NCI-H446 (cell line): ENCODE data around the gene ANKRD63.

Experiments used
- DNase-seq, 2 experiments: peaks; one replicate each; lab custom pipeline; 2025; lab: John Stamatoyannopoulos, UW

Gene ANKRD63

DNA sequence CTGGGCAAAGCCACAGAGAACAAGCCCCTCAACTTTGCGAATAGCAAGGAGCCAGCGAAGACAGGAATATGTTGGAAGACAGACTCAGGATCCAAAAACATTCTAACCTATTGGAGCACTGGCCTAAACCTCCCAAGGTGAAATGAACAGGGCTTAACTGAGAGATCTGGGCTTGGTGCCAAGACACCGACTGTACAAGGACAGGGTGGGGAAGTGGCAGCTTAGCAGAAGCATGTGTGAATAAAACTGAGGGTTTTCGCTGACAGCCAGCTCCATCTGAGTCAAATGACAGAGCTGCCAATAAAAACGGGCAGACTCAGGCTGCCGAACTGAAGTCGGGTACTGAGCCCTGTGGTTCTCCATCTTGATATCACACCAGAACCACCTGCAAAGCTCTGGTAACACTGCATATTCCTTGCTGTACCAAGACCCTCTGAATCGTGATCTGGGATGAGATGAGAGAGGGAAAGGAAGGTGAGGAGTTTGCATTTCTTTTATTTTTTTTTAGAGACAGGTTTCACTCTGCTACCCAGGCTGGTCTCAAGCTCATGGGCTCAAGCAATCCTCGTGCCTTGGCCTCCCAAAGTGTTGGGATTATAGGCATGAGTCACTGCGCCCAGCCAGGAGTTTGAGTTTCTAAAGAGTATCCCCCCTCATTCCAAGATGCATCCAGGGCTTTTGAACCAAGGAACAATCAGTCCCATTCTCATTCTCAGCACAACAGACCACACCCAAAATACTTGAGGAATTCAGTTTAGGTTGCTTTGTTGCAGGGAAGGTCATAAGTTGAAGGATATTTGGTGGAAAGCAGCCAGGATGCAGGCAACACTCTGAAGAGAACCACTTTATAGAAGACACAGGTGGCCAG, 30.9 kb upstream of the ANKRD63 start:
- peak in 1 of 2 experiments; percentile 69 for DNase-seq

DNA sequence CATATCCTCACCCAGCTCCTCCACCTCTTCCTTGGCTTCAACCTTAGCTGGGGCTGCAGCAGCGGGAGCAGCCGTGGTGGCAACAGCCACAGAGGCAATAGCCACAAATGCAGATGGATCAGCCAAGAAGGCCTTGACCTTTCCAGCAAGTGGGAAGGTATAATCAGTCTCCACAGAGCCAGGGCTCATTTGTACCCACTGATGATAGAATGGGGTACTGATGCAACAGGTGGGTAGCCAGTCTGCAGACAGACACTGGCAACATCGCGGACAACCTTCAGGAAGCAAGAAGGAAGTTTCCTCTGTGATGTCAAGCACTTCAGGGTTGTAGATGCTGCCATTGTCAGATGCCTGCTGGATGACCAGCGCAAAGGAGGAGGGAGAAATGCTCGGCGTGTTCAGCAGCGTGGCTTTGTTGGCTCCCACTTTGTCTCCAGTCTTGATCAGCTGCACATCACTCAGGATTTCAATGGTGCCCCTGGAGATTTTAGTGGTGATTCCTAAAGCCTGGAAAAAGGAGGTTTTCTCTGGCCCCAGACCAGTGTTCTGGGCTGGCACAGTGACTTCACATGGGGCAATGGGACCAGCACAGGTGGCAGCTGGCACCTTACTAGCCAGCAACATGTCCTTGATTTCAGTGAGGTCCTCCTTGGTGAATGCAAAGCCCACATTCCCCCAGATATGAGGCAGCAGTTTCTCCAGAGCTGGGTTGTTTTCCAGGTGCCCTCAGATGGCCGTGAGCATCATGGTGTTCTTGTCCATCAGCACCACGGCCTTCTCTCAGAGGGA, 29.7 kb upstream of the ANKRD63 start:
- DNase-seq: no peak

DNA sequence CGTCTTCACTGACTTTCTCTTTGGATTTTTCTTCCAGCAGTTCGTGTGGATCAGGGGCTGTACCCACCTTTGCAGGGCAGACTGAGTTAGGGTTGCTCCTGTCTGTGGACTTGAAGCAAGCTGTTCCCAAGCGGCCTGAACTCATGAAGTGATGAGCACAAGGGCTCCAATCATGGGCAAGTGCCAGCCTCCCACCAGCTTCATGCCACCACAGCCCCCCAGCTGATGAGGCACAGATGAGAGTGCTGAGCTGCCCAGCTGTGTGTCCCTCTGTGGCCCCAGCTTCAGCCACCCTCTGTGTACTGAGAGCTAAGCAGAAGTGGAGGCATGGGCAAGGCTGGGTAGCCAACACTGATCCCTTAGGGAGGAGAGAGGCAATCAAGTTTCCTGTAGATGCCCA, 28.1 kb upstream of the ANKRD63 start:
- DNase-seq: no peak

DNA sequence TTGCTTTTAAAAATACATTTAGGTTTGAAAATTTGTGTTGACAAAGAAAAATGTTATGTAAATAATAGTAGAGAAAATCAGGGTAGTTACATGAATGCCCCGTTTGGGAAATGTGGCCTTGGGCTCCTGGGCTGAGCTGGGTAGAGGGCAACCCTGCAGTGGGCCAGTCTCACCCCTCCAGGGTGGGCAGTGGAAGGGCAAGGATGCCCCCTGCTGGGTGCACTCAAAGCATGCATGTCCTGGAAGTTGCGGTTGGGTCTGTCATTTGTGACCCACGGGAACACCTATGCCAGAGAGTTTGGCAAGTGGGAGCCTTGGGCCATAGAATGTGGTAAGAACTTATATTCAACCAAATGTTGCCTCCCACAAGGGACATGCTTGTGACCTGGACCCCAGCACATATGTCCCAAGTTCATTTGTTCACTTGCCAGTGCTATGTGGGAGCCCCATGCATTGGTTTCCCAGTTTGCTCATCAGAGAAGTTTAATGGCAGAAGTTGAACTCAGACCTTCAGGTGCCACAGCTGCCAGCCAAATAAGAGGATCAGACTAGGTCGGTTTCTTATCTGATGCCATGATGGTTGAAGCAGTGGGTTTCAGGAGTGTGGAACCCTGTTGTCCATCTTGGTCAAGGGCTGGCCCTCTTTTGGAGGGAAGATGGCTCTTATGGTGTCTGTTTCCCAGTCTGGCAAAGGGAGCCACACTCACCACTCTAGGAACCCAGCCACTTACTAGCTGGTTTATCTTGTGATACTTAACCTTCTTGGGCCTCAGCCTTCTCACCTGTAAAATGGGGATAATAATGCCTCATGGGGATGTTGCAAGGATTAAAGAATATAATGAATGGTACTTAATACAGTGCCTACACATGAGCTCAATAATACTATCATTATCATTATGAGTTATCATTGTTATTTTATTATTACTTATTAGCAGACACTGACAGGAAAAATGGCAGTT, 27.4 kb upstream of the ANKRD63 start:
- DNase-seq: peak in 1 of 2 experiments; percentile 28

DNA sequence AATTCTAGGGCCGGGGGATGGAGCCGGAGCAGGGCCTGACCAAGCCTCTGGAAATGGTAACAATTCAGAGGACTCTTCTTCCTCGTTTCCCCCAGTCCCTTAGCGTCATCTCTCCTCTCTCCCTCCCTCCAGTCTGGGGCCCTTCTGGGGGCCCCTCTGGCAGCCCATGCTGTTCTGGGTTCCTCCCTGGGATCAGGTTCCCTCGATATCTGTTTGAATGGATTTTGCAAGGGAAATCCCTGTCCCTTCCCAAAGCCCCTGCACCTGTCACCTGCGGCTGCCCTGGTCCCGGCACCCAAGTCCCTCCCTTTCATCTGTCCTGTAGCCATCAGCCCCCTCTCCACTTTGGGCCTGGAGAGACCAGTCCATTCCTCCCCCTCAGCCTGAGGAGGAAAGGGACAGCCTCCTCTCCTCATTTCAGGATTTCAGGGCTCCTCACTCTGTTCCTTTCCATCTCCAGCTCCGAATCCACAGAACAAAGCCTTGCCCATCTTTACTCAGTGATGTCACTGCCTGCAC, 26.5 kb upstream of the ANKRD63 start:
- DNase-seq: no peak

DNA sequence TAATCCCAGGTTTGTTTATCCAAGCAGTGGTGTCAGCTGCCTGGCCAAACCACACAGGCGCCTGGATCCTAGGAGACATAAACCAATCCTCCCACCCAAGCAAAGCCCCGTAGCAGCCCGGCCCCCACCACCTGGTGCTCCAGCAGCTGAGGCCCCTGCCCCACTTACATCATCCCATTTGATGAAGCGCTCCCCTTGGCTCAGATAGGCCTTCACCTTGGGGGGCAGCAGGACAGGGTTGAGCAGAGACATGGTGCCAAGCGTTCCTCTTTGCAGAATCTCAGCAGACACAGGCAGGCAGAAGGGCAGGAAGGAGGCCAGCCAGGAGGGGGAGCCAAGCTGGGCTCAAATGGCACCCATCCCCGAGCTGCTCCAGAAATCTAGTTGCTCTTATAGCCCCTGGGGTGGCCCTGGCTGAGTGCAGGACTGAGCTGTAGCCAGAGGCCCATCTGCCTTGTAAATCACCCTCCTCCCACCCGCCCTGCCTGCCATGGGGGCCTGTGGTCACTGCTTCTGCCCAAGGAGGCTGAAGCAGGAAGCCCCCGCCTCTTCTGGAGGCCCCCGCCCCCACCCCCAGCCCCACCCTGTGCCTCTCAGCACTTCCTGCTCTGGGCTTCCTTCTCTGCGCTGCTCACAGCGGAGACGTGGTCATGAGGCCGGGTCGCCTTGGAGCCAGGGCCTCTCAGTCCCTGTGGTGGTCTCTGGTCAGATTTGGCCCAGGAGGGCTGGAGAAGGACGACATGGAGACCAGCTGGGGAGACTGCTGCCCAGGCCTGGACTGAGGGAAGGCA, 24.8 kb upstream of the ANKRD63 start, which contains the start of gene PLCB2:
Gene PLCB2 (minus strand): TSS at position 515 of the 791 bp plus-strand sequence. CDS start 263 bp downstream, at position 252.
- DNase-seq: peak; percentile 71 to 76

DNA sequence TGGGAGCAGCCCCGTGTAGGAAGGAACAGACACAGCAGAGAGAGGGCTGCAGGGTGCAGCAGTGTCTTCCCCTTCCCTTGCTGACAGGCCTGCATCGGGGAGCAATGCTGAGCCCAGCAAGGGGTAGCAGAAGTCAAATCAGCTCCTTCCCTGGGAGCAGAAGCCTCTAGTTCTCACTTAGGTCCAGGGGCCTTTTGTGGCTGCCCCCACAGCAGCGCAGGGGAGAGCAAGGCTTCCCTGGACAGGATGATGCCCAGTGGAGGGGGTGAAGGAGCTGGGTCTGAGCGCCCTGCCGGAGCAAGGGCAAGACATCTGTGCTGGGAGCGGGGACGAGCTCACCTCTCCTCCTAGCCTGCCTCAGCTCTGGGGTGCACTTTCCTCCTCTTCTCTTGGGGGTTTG, 24.0 kb upstream of the ANKRD63 start:
- no peak for DNase-seq

DNA sequence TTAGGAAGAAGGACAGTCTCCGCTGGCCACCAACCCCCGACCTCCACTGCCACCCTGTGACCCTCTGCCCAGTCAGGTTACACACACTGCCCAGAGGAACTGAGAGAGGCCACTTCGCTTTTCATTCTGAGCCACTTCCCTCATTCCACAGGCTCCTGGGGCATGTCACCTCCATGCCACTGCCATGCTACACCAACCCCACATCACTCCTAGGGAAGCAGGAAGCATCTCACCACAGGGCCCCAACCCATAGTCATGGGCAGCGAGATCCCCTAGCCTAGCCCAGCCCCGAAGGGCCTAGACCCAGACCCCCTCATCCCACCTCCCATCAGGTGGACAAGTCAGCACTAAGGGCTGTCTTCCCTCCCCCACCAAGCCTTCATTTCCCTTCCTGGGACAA, 23.5 kb upstream of the ANKRD63 start:
- DNase-seq: no peak

DNA sequence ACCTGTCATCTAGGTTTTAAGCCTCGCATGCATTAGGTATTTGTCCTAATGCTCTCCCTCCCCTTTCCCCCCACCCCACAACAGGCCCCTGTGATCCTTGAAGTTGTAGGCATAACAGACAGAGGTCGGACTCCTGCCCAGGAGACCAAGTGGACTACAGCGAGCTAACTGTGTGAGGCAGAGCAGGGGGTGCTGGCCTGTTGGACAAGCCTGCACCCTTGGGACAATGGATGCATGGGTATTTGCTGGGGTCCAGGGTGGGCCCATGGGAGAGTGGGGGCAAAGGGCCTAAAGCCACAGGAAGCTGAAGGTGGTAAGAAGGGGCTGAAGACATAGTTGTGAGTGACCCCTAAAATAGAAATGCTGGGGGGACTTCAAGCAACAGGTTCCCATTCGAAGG, 22.4 kb upstream of the ANKRD63 start:
- DNase-seq: no peak

DNA sequence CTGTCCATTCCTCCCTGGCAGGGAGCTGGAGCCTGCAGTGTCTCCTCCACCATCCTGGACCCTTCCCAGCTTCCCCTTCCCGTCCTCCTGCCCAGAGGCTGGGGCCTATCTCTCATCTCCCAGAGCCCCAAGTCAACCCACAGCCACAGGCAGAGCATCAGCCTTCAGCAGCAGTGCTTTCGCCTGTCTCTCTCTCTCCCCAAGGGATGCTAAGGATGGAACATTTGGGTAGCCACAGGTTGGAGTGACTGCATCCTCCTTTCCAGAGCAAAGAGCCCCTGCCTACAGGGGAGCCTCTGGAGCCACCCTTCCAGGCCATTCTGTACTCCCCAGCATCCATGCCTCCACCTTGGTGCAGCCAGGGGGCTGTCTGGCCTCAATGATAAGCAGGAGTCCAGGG, 20.7 kb upstream of the ANKRD63 start:
- no peak for DNase-seq

DNA sequence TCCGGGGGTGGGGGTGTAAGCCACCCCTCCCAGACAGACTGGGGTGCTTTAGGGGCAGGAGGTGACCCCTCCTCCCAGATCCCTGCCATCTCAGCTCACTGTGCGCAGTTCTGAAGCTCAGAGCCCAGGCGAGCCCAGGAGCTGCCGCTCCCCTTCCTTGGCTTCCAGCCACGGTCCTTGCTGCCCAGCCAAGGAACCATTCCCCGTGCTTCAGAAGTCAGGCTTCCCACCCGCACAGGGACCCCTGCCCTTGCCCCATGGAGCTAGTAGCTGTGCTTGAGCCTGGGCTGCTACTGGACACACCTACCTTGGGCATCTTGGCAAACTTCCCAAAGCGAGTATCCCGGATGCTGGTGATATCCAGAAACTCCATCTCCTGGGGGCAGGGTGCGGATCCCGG, 20.1 kb upstream of the ANKRD63 start:
- no peak for DNase-seq

DNA sequence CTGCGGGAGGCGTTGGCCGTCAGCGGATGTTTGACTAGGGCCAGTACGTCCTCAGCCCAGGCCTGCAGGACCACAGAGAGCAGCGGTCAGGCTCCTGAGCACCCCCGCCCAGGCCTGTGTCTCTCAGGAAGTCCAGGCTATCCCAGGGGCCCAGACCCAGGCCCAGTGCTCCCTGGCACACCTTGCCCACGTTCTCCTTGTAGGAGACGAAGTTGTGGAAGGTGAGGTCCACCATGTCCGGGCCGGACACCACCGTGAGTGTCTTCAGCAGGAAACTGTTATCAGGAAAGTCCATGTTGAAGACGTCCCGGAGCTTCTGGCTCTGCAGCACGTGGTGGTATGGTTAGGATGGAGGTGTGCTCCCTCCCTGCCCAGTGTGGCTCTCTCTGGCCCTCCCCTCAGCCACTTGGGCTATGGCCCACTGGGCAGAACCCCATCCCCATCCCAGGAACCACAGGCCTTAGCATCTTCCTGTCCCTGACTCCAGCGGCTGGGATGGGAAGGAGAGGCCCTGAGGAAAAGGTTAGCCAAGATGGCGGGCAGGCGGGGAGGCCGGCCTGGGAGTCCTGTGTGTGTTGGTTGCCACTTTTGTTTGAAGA, 19.5 kb upstream of the ANKRD63 start:
- no peak for DNase-seq

DNA sequence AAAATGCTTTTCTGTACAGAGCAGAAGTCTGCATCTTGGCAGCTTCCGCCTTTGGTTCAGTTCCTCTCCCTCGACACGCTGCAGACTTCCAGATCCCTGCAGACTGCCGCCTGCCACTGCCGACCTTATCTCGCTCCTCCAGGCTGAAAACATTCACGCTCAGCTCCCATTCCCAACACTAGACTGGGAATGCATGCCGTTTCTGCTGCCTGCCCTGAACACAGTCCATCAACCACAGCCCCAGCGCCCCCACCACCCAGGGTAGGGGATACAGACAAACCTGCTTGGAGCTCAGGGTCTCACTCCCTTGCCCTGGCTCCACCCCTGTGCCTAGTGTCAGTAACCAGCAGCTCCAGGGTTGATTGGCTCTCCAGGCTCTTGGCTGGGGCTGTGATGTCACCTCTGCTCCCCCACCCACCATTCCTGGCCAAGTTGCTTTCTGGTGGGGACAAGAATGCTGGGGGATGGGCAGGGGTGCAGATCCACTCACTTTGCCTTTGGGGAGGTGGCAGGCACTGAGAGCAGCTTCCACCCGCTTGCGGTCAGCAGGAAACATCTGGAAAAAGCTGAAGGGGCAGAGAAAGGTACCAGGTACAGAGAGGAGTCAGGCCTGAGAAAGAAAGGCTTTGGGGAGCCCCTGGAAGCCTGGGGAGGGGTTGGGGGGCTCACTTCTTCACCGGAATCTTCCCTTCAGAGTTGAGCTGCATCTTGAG, 18.8 kb upstream of the ANKRD63 start:
- DNase-seq: no peak

DNA sequence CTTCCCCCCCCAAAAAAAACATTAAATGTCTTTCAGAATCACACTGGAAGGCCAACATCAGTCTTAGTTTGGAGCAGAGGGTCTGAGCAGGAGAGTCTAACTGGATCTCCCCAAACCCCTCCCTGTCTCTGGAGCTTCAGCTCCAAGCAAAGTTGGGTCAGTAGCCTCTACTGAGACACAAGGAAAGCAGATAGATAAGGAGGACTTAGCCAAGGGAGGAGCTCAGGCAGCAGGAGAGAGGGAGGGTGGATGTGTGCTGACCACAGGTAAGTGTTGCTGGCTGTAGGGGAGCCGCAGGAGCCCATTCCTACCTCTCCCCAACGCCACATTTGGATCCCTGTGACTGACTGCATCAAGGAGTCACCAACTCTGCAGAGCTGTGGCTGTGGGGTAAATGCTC, 17.9 kb upstream of the ANKRD63 start:
- no peak for DNase-seq

DNA sequence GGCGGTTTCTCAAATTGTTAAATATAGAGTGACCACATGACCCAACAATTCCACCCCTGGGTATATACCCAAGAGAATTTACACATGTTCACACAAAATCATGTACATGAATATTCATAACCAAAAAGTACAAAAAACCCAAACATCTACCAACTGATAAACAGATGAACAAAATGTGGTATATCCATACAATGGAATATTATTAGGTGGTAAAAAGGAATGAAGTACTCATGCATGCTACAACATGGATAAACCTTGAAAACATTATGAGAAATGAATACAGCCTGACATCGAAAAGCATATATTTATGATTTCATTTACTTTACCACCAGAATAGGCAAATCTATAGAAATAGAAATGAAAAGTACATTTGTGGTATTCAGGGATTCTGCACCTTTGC, 17.5 kb upstream of the ANKRD63 start:
- no peak for DNase-seq

DNA sequence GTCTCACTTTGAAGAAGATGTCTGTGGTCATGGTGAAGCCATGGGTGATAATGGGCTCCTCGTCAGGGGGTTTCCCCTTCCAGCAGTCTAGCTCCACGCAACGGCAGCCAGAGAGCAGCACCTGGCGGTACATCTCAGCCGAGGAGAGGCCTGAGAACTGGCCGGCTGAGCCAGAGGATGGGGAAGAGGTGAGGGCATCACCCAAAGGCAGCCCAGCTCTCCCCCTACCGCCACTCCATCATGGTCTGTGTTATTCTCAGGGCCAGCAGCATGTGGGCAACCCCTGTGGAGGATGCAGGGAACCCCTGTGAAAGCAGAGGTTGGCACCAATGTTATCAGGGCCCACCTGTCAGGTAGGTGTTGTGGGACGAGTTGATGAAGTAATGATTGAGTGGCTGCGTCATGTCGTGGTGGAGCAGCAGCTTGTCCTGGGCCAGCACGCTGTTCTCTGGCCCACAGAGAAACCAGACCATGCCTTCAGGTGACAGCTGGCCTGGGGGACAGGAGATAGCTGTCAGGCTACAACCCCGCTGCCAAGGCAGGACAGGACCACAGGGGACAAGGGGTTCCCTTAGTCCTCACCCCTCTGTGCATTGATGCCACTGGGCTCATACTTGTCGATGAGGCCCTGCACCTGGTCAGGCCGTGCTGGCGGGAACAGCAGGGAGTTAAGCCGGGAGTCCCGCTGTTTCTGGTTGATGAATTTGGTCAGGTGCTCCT, 15.5 kb upstream of the ANKRD63 start:
- no peak for DNase-seq

DNA sequence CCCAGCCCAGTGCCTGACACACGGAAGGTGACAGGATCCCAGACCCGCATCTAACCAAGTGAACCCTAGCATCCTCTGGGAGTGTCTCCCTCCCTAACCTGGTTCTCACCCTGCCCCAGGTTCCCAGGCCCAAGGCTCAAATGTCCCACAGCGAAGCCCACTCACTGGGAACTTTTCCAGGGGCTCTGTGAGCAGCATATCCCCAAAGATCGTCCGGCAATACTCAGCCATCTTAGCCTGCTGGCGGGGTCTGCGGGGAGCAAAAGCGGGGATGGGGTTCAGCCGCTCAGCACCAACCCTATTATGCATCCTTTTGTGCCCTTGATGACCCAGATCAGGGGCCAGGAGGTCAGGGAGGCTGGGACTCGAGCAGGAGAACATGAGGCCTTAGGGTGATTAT, 14.5 kb upstream of the ANKRD63 start:
- no peak for DNase-seq

DNA sequence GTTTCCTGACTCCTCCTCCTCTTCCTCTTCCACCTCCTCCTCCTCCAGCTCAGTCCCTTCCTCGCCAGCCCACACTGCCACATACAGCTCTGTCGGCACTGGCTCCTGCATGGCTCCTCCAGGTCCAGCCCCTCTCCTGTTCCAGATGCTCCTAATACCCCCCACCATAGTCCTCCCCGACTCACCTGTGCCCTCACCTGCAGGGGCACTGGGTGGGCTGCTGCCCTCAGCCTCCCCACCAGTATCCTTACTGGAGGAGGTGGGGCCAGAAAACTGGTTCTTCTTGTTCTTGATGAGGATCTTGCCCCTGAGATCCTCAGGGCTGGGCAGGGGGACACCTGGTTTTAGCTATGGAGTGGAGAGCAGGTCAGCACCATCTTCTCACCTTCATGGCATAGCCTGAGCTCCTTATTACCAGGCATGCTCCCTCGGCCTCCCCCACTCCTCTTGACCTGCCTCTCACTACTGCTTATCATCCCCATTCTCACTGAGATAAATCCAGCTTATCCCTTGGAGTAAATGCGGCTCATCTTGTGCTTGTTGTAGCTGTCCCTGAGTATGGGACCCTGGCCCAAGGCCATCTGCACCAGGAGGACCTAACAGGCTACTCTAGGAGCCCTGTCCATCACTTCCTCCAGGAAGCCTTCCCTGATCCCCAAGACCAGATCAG, 13.8 kb upstream of the ANKRD63 start:
- no peak for DNase-seq
